AG04449 (cell line): ENCODE data around the gene MUC12.

ENCODE experiments used
- CTCF ChIA-PET: fragments of 350-600 bp; formaldehyde crosslinking; extraction: SDS; loops from one replicate; lab custom pipeline; 2021; ENCODE audit warnings: antibody characterized with exemption; lab: Yijun Ruan, JAX
- POLR2A ChIA-PET: fragments of 400-600, 350-600 bp; formaldehyde crosslinking; extraction: SDS; loops from one replicate; lab custom pipeline; 2020; ENCODE audit warnings: antibody characterized with exemption, inconsistent platforms; lab: Yijun Ruan, JAX
- DNase-seq: peaks from one replicate; pipeline ENCODE4 v3.0.0-alpha.2; 2010; ENCODE audit warnings: low read depth, low spot score
- H3K4me3 ChIP-seq: 2 replicates; pipeline ENCODE4 v1.5.1; 2011; ENCODE audit warnings: low read depth, mild to moderate bottlenecking, control low read depth, low read length
- TF ChIP-seq, protein P1 (sequence below): IDR thresholded peaks from one replicate; pipeline ENCODE4 v1.5.1; 2011; ENCODE audit warnings: mild to moderate bottlenecking, moderate library complexity, low read length, control low read depth, inconsistent platforms; ENCODE audit not compliant: insufficient read depth; ENCODE audit errors: missing control alignments

MUC12 gene

DNA sequence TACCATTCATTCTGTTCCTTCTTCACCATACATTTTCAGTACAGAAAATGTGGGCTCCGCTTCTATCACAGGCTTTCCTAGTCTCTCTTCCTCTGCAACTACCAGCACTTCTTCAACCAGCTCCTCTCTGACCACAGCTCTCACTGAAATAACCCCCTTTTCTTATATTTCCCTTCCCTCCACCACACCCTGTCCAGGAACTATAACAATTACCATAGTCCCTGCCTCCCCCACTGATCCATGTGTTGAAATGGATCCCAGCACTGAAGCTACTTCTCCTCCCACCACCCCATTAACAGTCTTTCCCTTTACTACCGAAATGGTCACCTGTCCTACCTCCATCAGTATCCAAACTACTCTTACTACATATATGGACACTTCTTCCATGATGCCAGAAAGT lies 9.5 kb upstream of the MUC12 start:
- ChIA-PET POLR2A (no interaction called here), CTCF (interaction anchor here (1.5 kb wide), 1 partner anchor 99 kb away, joined by 4 read pairs; no protein-coding TSS in a partner anchor)
- no peak for DNase-seq
- H3K4me3 ChIP-seq: no peak overlapping the region
- TF ChIP-seq, protein P1, sequence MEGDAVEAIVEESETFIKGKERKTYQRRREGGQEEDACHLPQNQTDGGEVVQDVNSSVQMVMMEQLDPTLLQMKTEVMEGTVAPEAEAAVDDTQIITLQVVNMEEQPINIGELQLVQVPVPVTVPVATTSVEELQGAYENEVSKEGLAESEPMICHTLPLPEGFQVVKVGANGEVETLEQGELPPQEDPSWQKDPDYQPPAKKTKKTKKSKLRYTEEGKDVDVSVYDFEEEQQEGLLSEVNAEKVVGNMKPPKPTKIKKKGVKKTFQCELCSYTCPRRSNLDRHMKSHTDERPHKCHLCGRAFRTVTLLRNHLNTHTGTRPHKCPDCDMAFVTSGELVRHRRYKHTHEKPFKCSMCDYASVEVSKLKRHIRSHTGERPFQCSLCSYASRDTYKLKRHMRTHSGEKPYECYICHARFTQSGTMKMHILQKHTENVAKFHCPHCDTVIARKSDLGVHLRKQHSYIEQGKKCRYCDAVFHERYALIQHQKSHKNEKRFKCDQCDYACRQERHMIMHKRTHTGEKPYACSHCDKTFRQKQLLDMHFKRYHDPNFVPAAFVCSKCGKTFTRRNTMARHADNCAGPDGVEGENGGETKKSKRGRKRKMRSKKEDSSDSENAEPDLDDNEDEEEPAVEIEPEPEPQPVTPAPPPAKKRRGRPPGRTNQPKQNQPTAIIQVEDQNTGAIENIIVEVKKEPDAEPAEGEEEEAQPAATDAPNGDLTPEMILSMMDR: no peak

GRCh38 chr7:100962537-100962936 lies 6.8 kb upstream of the MUC12 start:
- ChIA-PET POLR2A (no interaction called here), CTCF (no interaction called here)
- DNase-seq: no peak

DNA sequence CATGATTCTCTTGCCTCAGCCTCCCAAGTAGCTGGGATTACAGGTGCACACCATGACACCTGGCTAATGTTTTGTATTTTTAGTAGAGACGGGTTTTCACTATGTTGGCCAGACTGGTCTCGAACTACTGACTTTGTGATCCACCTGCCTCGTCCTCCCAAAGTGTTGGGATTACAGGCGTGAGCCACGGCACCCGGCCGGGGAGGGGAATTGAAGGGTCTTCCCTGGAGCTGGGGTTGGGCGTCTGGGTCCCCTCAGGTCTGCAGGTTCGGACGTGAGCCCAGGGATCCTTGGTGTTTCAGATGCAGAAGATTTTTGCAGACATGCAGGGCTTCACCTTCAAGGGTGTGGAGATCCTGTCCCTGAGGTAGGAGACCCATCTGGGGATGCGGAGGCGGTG lies 6.0 kb upstream of the MUC12 start:
- no peak for DNase-seq
- ChIA-PET CTCF (no interaction called here), POLR2A (no interaction called here)
- H3K4me3 ChIP-seq: no peak overlapping the region
- TF ChIP-seq, protein P1: no peak

More at GRCh38 chr7:100962537-100962936, 6.8 kb upstream of the MUC12 start:
- TF ChIP-seq, protein P1: no peak
- H3K4me3 ChIP-seq: no peak overlapping the region

GRCh38 chr7:100963874-100964273 lies 5.5 kb upstream of the MUC12 start:
- TF ChIP-seq, protein P1: no peak
- no peak for DNase-seq
- CTCF ChIA-PET: interaction anchor here (2.3 kb wide), 1 partner anchor 114 kb away, joined by 8 read pairs; no protein-coding TSS in a partner anchor
- H3K4me3 ChIP-seq: no peak overlapping the region
- POLR2A ChIA-PET: no interaction called here

- H3K4me3 ChIP-seq: no peak overlapping the region
- ChIA-PET POLR2A (no interaction called here), CTCF (interaction anchor here (2.3 kb wide), 1 partner anchor 113 kb away, joined by 8 read pairs; no protein-coding TSS in a partner anchor)
- no peak for DNase-seq
- TF ChIP-seq, protein P1: no peak
Observed at GRCh38 chr7:100964630-100965029, 4.7 kb upstream of the MUC12 start.

GRCh38 chr7:100965045-100965722 lies 4.2 kb upstream of the MUC12 start:
- no peak overlapping the region for H3K4me3 ChIP-seq
- ChIA-PET CTCF (interaction anchor here (0.9 to 2.3 kb wide), 3 partner anchors 10 to 113 kb away, joined by 3 to 8 read pairs (median 3); no protein-coding TSS in a partner anchor), POLR2A (no interaction called here)
- TF ChIP-seq, protein P1: no peak
- DNase-seq: no peak
